ENCODE measurements around the gene PMVK.

DNA sequence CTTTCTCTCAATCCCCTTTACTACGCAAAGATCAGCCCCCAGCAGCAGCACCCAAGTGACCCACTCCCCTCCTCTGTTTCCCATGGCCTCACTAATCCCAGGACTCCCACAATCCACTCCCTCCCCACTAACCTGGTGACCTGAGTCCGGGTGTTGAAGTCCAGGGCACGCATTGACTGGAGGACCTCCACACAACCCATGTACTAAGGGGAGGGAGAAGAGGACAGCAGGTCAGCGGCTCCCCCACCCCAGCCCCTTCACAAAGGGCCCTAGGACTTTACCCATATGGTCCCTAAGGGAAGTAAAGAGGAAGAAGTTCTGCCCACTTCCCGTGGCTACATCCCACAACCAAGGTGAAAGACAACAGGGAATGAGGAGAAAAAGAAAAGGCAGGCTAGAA lies 32.7 kb upstream of the PMVK start:
- no peak for TF ChIP-seq YY1 (IDR thresholded peaks at IDR 0.05; ENCODE audit: extremely low read depth, insufficient replicate concordance, low read depth, low read length)
- no peak for TF ChIP-seq TCF7L2 (IDR thresholded peaks at IDR 0.05; ENCODE audit: borderline replicate concordance, extremely low read depth, insufficient read depth, insufficient read length)
- no peak for TF ChIP-seq CBX3 (IDR thresholded peaks at IDR 0.05; ENCODE audit: low read depth)
- TF ChIP-seq, protein P1, sequence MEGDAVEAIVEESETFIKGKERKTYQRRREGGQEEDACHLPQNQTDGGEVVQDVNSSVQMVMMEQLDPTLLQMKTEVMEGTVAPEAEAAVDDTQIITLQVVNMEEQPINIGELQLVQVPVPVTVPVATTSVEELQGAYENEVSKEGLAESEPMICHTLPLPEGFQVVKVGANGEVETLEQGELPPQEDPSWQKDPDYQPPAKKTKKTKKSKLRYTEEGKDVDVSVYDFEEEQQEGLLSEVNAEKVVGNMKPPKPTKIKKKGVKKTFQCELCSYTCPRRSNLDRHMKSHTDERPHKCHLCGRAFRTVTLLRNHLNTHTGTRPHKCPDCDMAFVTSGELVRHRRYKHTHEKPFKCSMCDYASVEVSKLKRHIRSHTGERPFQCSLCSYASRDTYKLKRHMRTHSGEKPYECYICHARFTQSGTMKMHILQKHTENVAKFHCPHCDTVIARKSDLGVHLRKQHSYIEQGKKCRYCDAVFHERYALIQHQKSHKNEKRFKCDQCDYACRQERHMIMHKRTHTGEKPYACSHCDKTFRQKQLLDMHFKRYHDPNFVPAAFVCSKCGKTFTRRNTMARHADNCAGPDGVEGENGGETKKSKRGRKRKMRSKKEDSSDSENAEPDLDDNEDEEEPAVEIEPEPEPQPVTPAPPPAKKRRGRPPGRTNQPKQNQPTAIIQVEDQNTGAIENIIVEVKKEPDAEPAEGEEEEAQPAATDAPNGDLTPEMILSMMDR (IDR thresholded peaks at IDR 0.05 in 2 of 3, conservative IDR thresholded peaks at IDR 0.05 in 1 of 3; ENCODE audit: borderline replicate concordance in 1 of 3, insufficient read depth in 1 of 3, low read depth in 2 of 3, low read length in 2 of 3): no peak
- TF ChIP-seq POLR2A (IDR thresholded peaks at IDR 0.05; ENCODE audit: borderline replicate concordance, extremely low read depth, insufficient read depth, insufficient read length): no peak
- no peak for TF ChIP-seq CEBPB (IDR thresholded peaks at IDR 0.05; ENCODE audit: low read depth)
- TF ChIP-seq SIN3A (IDR thresholded peaks at IDR 0.05; ENCODE audit: low read depth): no peak
- TF ChIP-seq ELF1 (IDR thresholded peaks at IDR 0.05; ENCODE audit: borderline replicate concordance, low read depth): no peak
- TF ChIP-seq, protein P2, sequence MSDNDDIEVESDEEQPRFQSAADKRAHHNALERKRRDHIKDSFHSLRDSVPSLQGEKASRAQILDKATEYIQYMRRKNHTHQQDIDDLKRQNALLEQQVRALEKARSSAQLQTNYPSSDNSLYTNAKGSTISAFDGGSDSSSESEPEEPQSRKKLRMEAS (IDR thresholded peaks at IDR 0.05): no peak
- TF ChIP-seq REST (IDR thresholded peaks at IDR 0.05; ENCODE audit: low read depth): no peak
- TF ChIP-seq EZH2 (IDR thresholded peaks at IDR 0.05): no peak
- TF ChIP-seq EZH2phosphoT487 (IDR thresholded peaks at IDR 0.05; ENCODE audit: borderline replicate concordance): no peak
- no peak for TF ChIP-seq ZNF274 (IDR thresholded peaks at IDR 0.05; ENCODE audit: low read depth, low read length)

All from HCT116 (cell line).